Naive thymus-derived CD4-positive, alpha-beta T cell (primary cell): ENCODE data around the gene PTPRK. TPM values are rescaled to one million over a fixed set of nuclear protein-coding genes. Genes with fewer than 3 reads are reported as not detected.

ENCODE experiments used
- ATAC-seq: fragments of 150-1000 bp; cut with Tn5 transposase; 2 replicates; pipeline ENCODE4 v1.10.0; 2021; ENCODE audit warnings: mild to moderate bottlenecking, moderate library complexity
- CTCF ChIA-PET: fragments of 350-600 bp; sonication (Branson Sonifier 250); formaldehyde crosslinking; loops from one replicate; lab custom pipeline; 2021; ENCODE audit warnings: antibody characterized with exemption; lab: Charles Lee
- POLR2A ChIA-PET: fragments of 350-600 bp; sonication (Branson Sonifier 250); formaldehyde crosslinking; loops from one replicate; lab custom pipeline; 2021; ENCODE audit warnings: antibody characterized with exemption, inconsistent platforms; lab: Charles Lee
- DNase-seq, 9 donors: peaks; one replicate each; pipeline versions ENCODE4 v3.0.0 to v3.0.0-alpha.2; 2020 to 2022; ENCODE audit warnings: mixed read lengths in 1 of 9
- H3K27ac ChIP-seq: one replicate; pipeline ENCODE4 v1.7.0; 2013; ENCODE audit warnings: mild to moderate bottlenecking, low read depth, low read length, moderate library complexity
- H3K27me3 ChIP-seq, 2 donors: one replicate each; pipeline ENCODE4 v1.7.0; 2013; ENCODE audit warnings: low read length in 2 of 2, mild to moderate bottlenecking in 2 of 2, moderate library complexity in 2 of 2; ENCODE audit not compliant: control insufficient read depth in 2 of 2, insufficient read depth in 2 of 2
- H3K36me3 ChIP-seq, 3 experiments: 1 replicate in 2 of 3; 2 replicates in 1 of 3; pipeline ENCODE4 v1.7.0; 2013; ENCODE audit warnings: low read length in 3 of 3, mild to moderate bottlenecking in 3 of 3, moderate library complexity in 1 of 3; ENCODE audit not compliant: insufficient read depth in 3 of 3, control insufficient read depth in 2 of 3
- H3K4me1 ChIP-seq, 2 donors: one replicate each; pipeline ENCODE4 v1.7.0; 2013; ENCODE audit warnings: low read length in 2 of 2, mild to moderate bottlenecking in 2 of 2, moderate library complexity in 1 of 2; ENCODE audit not compliant: control insufficient read depth in 2 of 2, insufficient read depth in 2 of 2
- H3K4me3 ChIP-seq: 2 replicates; pipeline ENCODE4 v1.7.0; 2013; ENCODE audit warnings: mild to moderate bottlenecking, low read length
- H3K9me3 ChIP-seq, 3 experiments: 1 replicate in 2 of 3; 2 replicates in 1 of 3; pipeline ENCODE4 v1.7.0; 2013; ENCODE audit warnings: low read length in 3 of 3; ENCODE audit not compliant: control insufficient read depth in 2 of 3
- H3K27ac Mint-ChIP-seq, 9 donors: one replicate each; pipeline ENCODE4 v1.8.0; 2020 to 2022; ENCODE audit warnings: mixed read lengths in 9 of 9, mild to moderate bottlenecking in 8 of 9, moderate library complexity in 5 of 9, inconsistent platforms in 2 of 9
- H3K27me3 Mint-ChIP-seq, 5 donors: one replicate each; pipeline ENCODE4 v1.8.0; 2021 to 2022; ENCODE audit warnings: mixed read lengths in 5 of 5, mild to moderate bottlenecking in 1 of 5
- H3K36me3 Mint-ChIP-seq, 5 donors: one replicate each; pipeline ENCODE4 v1.8.0; 2020 to 2022; ENCODE audit warnings: mixed read lengths in 5 of 5, mild to moderate bottlenecking in 3 of 5, inconsistent platforms in 1 of 5
- H3K4me1 Mint-ChIP-seq, 7 donors: one replicate each; pipeline ENCODE4 v1.8.0; 2020 to 2022; ENCODE audit warnings: mixed read lengths in 7 of 7, mild to moderate bottlenecking in 3 of 7, inconsistent platforms in 1 of 7
- H3K4me3 Mint-ChIP-seq, 10 donors: one replicate each; pipeline ENCODE4 v1.8.0; 2020 to 2022; ENCODE audit warnings: mild to moderate bottlenecking in 10 of 10, mixed read lengths in 10 of 10, moderate library complexity in 6 of 10, inconsistent platforms in 2 of 10
- H3K9me3 Mint-ChIP-seq, 11 donors: one replicate each; pipeline ENCODE4 v1.8.0; 2020 to 2022; ENCODE audit warnings: mixed read lengths in 11 of 11, mild to moderate bottlenecking in 4 of 11, inconsistent platforms in 1 of 11, moderate library complexity in 1 of 11
- intact Hi-C, 2 donors: fragments of 100-400 bp; cut with micrococcal nuclease; formaldehyde crosslinking; loops; one replicate each; pipeline ENCODE4 v1.15.1; 2023
- polyA plus RNA-seq, 2 donors: library from polyadenylated mRNA; unstranded; fragments of 300-500 nt; fragmentation: Illumina TruSeq; gene quantifications; one replicate each; pipeline ENCODE4 v1.2.3, GENCODE V29; 2021
- total RNA-seq, 6 experiments: library from RNA in 5 of 6; stranded (reverse) in 5 of 6; gene quantifications; 1 replicate in 5 of 6; 2 replicates in 1 of 6; pipeline ENCODE4 v1.2.3 and lab custom pipeline; 2021 to 2026

Gene PTPRK
- total and polyA plus RNA-seq, 7 experiments from 2014 or later: 1.3 to 6.5 (median 2.3) TPM

GRCh38 chr6:128000363-128000762 lies 520.0 kb downstream of the PTPRK start:
- Mint-ChIP-seq H3K36me3 (peaks cover 0 to 4% (median 0%) of the 10 kb centered on the region in 5 donors), H3K4me3 (peak overlapping the region in 3 of 10 donors; percentile 30 to 57 (median 33)), H3K27me3 (no peaks in the 10 kb centered on the region), H3K9me3 (peaks cover 0 to 4% (median 0%) of the 10 kb centered on the region in 11 donors), H3K27ac (peak overlapping the region in 3 of 9 donors; percentile 2 to 57 (median 19)), H3K4me1 (peaks cover 5 to 49% (median 40%) of the 10 kb centered on the region in 7 donors)
- Histone ChIP-seq H3K36me3 (no peaks in the 10 kb centered on the region), H3K9me3 (no peaks in the 10 kb centered on the region), H3K4me3 (no peak overlapping the region), H3K27me3 (no peaks in the 10 kb centered on the region), H3K27ac (no peak overlapping the region), H3K4me1 (peaks cover 0 to 8% of the 10 kb centered on the region in 2 donors)
- CTCF ChIA-PET: interaction anchor here (0.8 kb wide), 1 partner anchor 86 kb away, joined by 3 read pairs; no protein-coding TSS in a partner anchor
- ATAC-seq (no peak), DNase-seq (no peak)
- intact Hi-C loops: no loop called here
- POLR2A ChIA-PET: interaction anchor here (1.1 kb wide), 1 partner anchor 47 kb away, joined by 3 read pairs; no protein-coding TSS in a partner anchor

- H3K4me3 Mint-ChIP-seq: peak overlapping the region in 2 of 10 donors; percentile 73 to 81
- CTCF ChIA-PET: no interaction called here
- no peaks in the 10 kb centered on the region for H3K27me3 Mint-ChIP-seq
- no peak overlapping the region for H3K27ac ChIP-seq
- H3K9me3 Mint-ChIP-seq: peaks cover 0 to 4% (median 0%) of the 10 kb centered on the region in 11 donors
- no peaks in the 10 kb centered on the region for H3K36me3 ChIP-seq
- H3K4me1 ChIP-seq: peaks cover 0 to 8% of the 10 kb centered on the region in 2 donors
- intact Hi-C loops: no loop called here
- H3K36me3 Mint-ChIP-seq: peaks cover 0 to 4% (median 0%) of the 10 kb centered on the region in 5 donors
- no peak overlapping the region for H3K4me3 ChIP-seq
- ATAC-seq: no peak
- peak overlapping the region in 8 of 9 donors; percentile 25 to 83 (median 75) for H3K27ac Mint-ChIP-seq
- no peaks in the 10 kb centered on the region for H3K27me3 ChIP-seq
- H3K4me1 Mint-ChIP-seq: peaks cover 5 to 49% (median 40%) of the 10 kb centered on the region in 7 donors
- DNase-seq: no peak
- H3K9me3 ChIP-seq: no peaks in the 10 kb centered on the region
- POLR2A ChIA-PET: no interaction called here
These were observed 521.4 kb downstream of the PTPRK start for GRCh38 chr6:127998985-127999384.

- peak overlapping the region; percentile 2 for H3K4me3 ChIP-seq
- CTCF ChIA-PET: no interaction called here
- H3K4me1 Mint-ChIP-seq: peaks cover 5 to 45% (median 40%) of the 10 kb centered on the region in 7 donors
- POLR2A ChIA-PET: interaction anchor here (0.6 kb wide), 1 partner anchor 25 kb away, joined by 3 read pairs; no protein-coding TSS in a partner anchor
- H3K27ac Mint-ChIP-seq: peak overlapping the region in 8 of 9 donors; percentile 70 to 83 (median 75)
- intact Hi-C loops: loop anchor here in 1 of 2 donors (1.0 kb wide), 1 partner anchor 10 kb away; no protein-coding TSS in a partner anchor
- H3K9me3 Mint-ChIP-seq: peaks cover 0 to 4% (median 0%) of the 10 kb centered on the region in 11 donors
- H3K27ac ChIP-seq: peak overlapping the region; percentile 5
- H3K27me3 Mint-ChIP-seq: no peaks in the 10 kb centered on the region
- peak overlapping the region in 9 of 10 donors; percentile 12 to 82 (median 74) for H3K4me3 Mint-ChIP-seq
- DNase-seq (peak in 4 of 9 donors; percentile 10 to 32 (median 30)), ATAC-seq (no peak)
- peaks cover 0 to 8% of the 10 kb centered on the region in 2 donors for H3K4me1 ChIP-seq
- no peaks in the 10 kb centered on the region for H3K9me3 ChIP-seq
- H3K36me3 Mint-ChIP-seq: peaks cover 0 to 4% (median 0%) of the 10 kb centered on the region in 5 donors
- H3K27me3 ChIP-seq: no peaks in the 10 kb centered on the region
- H3K36me3 ChIP-seq: no peaks in the 10 kb centered on the region
These were observed 522.8 kb downstream of the PTPRK start for GRCh38 chr6:127997496-127998164.

GRCh38 chr6:127996925-127997324 lies 523.5 kb downstream of the PTPRK start:
- H3K27ac Mint-ChIP-seq: peak overlapping the region in 8 of 9 donors; percentile 44 to 80 (median 73)
- POLR2A ChIA-PET: no interaction called here
- no peak for ATAC-seq

GRCh38 chr6:127992144-127992543 lies 528.3 kb downstream of the PTPRK start:
- intact Hi-C loops: no loop called here
- H3K9me3 Mint-ChIP-seq: peaks cover 0 to 5% (median 0%) of the 10 kb centered on the region in 11 donors
- ATAC-seq: no peak
- Histone ChIP-seq H3K4me3 (no peak overlapping the region), H3K9me3 (no peaks in the 10 kb centered on the region), H3K36me3 (no peaks in the 10 kb centered on the region), H3K27me3 (no peaks in the 10 kb centered on the region), H3K27ac (no peak overlapping the region), H3K4me1 (peaks cover 0 to 3% of the 10 kb centered on the region in 2 donors)
- CTCF ChIA-PET: no interaction called here
- peaks cover 0 to 19% (median 15%) of the 10 kb centered on the region in 7 donors for H3K4me1 Mint-ChIP-seq
- H3K36me3 Mint-ChIP-seq: peaks cover 0 to 7% (median 0%) of the 10 kb centered on the region in 5 donors
- H3K4me3 Mint-ChIP-seq: no peak overlapping the region
- H3K27me3 Mint-ChIP-seq: no peaks in the 10 kb centered on the region
- POLR2A ChIA-PET: interaction anchor here (0.7 kb wide), 1 partner anchor 90 kb away, joined by 3 read pairs; no protein-coding TSS in a partner anchor
- no peak overlapping the region for H3K27ac Mint-ChIP-seq
- DNase-seq: no peak

More at GRCh38 chr6:127996925-127997324, 523.5 kb downstream of the PTPRK start:
- Mint-ChIP-seq H3K4me1 (peaks cover 5 to 49% (median 43%) of the 10 kb centered on the region in 7 donors), H3K9me3 (peaks cover 0 to 4% (median 0%) of the 10 kb centered on the region in 11 donors), H3K4me3 (peak overlapping the region in 8 of 10 donors; percentile 65 to 82 (median 75)), H3K27me3 (no peaks in the 10 kb centered on the region), H3K36me3 (peaks cover 0 to 4% (median 0%) of the 10 kb centered on the region in 5 donors)
- no peaks in the 10 kb centered on the region for H3K27me3 ChIP-seq
- H3K27ac ChIP-seq: no peak overlapping the region
- no peaks in the 10 kb centered on the region for H3K9me3 ChIP-seq
- H3K4me3 ChIP-seq: peak overlapping the region; percentile 2
- DNase-seq: no peak
- no peaks in the 10 kb centered on the region for H3K36me3 ChIP-seq
- peaks cover 0 to 8% of the 10 kb centered on the region in 2 donors for H3K4me1 ChIP-seq
- CTCF ChIA-PET: interaction anchor here (0.6 to 0.9 kb wide), 3 partner anchors 31 to 96 kb away, joined by 3 read pairs; partner anchors contain the start of gene THEMIS
- intact Hi-C loops: loop anchor here in 1 of 2 donors (1.0 kb wide), 1 partner anchor 10 kb away; no protein-coding TSS in a partner anchor

GRCh38 chr6:127990074-127990473 lies 530.3 kb downstream of the PTPRK start:
- H3K4me1 Mint-ChIP-seq: peaks cover 0 to 12% (median 6%) of the 10 kb centered on the region in 7 donors
- Histone ChIP-seq H3K4me1 (no peaks in the 10 kb centered on the region), H3K9me3 (no peaks in the 10 kb centered on the region), H3K27ac (no peak overlapping the region), H3K36me3 (no peaks in the 10 kb centered on the region), H3K27me3 (no peaks in the 10 kb centered on the region), H3K4me3 (no peak overlapping the region)
- intact Hi-C loops: no loop called here
- no peaks in the 10 kb centered on the region for H3K27me3 Mint-ChIP-seq
- ChIA-PET CTCF (no interaction called here), POLR2A (no interaction called here)
- H3K36me3 Mint-ChIP-seq: peaks cover 0 to 8% (median 0%) of the 10 kb centered on the region in 5 donors
- no peak for DNase-seq
- H3K27ac Mint-ChIP-seq: no peak overlapping the region
- H3K9me3 Mint-ChIP-seq: peaks cover 0 to 5% (median 0%) of the 10 kb centered on the region in 11 donors
- no peak for ATAC-seq
- H3K4me3 Mint-ChIP-seq: no peak overlapping the region
